ENCODE data around the gene MAN1C1. TPM values are rescaled to one million over a fixed set of nuclear protein-coding genes. Genes with fewer than 3 reads are reported as not detected.

MAN1C1 gene
- total RNA-seq, 1 experiment from 2014 or later, result 16.8 TPM

GRCh38 chr1:25572708-25573590, 43.6 kb upstream of the MAN1C1 start:
- Mint-ChIP-seq H3K27me3 (ENCODE audit: low read depth) (no peaks in the 10 kb centered on the region; the same call in 1 of the 2 replicates), H3K4me3 (no peak overlapping the region), H3K4me1 (peaks cover 49% of the 10 kb centered on the region), H3K9me3 (no peaks in the 10 kb centered on the region), H3K36me3 (no peaks in the 10 kb centered on the region), H3K27ac (no peak overlapping the region)
- peak; percentile 73 for ATAC-seq
- POLR2A ChIA-PET, result no interaction called here
- peak; percentile 80 for DNase-seq (ENCODE audit: low spot score)
- CTCF ChIA-PET, result interaction anchor here (0.6 to 2.6 kb wide), 54 partner anchors 9 to 664 kb away, joined by 3 to 38 read pairs (median 6); partner anchors contain the start of genes LDLRAP1, MAN1C1, MTFR1L and SELENON
- TF ChIP-seq CTCF (IDR thresholded peaks at IDR 0.05) (peak; percentile 75), ZNF423 (CRISPR knock-in tag; IDR thresholded peaks at IDR 0.05) (0 out of 2 replicates have a peak, but pooled peaks have one; percentile 35), SOX15 (CRISPR knock-in tag; IDR thresholded peaks at IDR 0.05) (no peak), HMGA2 (CRISPR knock-in tag; IDR thresholded peaks at IDR 0.05) (no peak)

- H3K4me3 Mint-ChIP-seq, result no peak overlapping the region
- no peaks in the 10 kb centered on the region for H3K36me3 Mint-ChIP-seq
- H3K27ac Mint-ChIP-seq, result no peak overlapping the region
- no peaks in the 10 kb centered on the region for H3K9me3 Mint-ChIP-seq
- ATAC-seq (no peak), DNase-seq (ENCODE audit: low spot score) (no peak)
- H3K4me1 Mint-ChIP-seq, result peaks cover 43% of the 10 kb centered on the region
- CTCF ChIA-PET, result interaction anchor here (0.8 to 2.6 kb wide), 28 partner anchors 8 to 341 kb away, joined by 3 to 38 read pairs (median 9); partner anchors contain the start of genes LDLRAP1, MAN1C1, MTFR1L and SELENON
- no peak for TF ChIP-seq OVOL2 (CRISPR knock-in tag; IDR thresholded peaks at IDR 0.05; ENCODE audit: borderline replicate concordance)
- no peak for TF ChIP-seq KAT7 (CRISPR knock-in tag; IDR thresholded peaks at IDR 0.05; ENCODE audit: borderline replicate concordance)
- no peak for TF ChIP-seq IRF2 (CRISPR knock-in tag; IDR thresholded peaks at IDR 0.05; ENCODE audit: borderline replicate concordance, low read depth)
- no peak for TF ChIP-seq CREB1 (CRISPR knock-in tag; IDR thresholded peaks at IDR 0.05)
- no peak for TF ChIP-seq ATF6 (CRISPR knock-in tag; IDR thresholded peaks at IDR 0.05)
- no peak for TF ChIP-seq CDX4 (CRISPR knock-in tag; IDR thresholded peaks at IDR 0.05; ENCODE audit: borderline replicate concordance)
- TF ChIP-seq TEAD1 (CRISPR knock-in tag; IDR thresholded peaks at IDR 0.05), result no peak
- TF ChIP-seq NR1H2 (CRISPR knock-in tag; IDR thresholded peaks at IDR 0.05), result no peak
- no peak for TF ChIP-seq MXD4 (CRISPR knock-in tag; IDR thresholded peaks at IDR 0.05; ENCODE audit: borderline replicate concordance)
- TF ChIP-seq FOXJ3 (CRISPR knock-in tag; IDR thresholded peaks at IDR 0.05; ENCODE audit: borderline replicate concordance), result no peak
- no peak for TF ChIP-seq NFYB (CRISPR knock-in tag; conservative IDR thresholded peaks at IDR 0.05; ENCODE audit: low read depth)
- TF ChIP-seq AR (CRISPR knock-in tag; IDR thresholded peaks at IDR 0.05), result no peak
- H3K27me3 Mint-ChIP-seq (ENCODE audit: low read depth), result no peaks in the 10 kb centered on the region; the same call in 1 of the 2 replicates
- POLR2A ChIA-PET, result no interaction called here
These were observed 43.0 kb upstream of the MAN1C1 start for GRCh38 chr1:25573591-25573930.

Data from WTC11 (cell line).